ENCODE data around the gene INTS11. TPM values are rescaled to one million over a fixed set of nuclear protein-coding genes. Genes with fewer than 3 reads are reported as not detected.

The INTS11 gene
- total RNA-seq, 1 experiment from 2014 or later = 139 TPM

GRCh38 chr1:1318131-1318652, 6.3 kb downstream of the INTS11 start:
- no peaks in the 10 kb centered on the region for H3K23me2 ChIP-seq (ENCODE audit: insufficient read length, low read depth, low read length, poor library complexity, severe bottlenecking)
- H3K9ac ChIP-seq (ENCODE audit: extremely low read depth, insufficient read length, low read length) = no peak overlapping the region
- H2BK12ac ChIP-seq (ENCODE audit: insufficient read length, low read depth, low read length) = no peak overlapping the region
- H4K91ac ChIP-seq (ENCODE audit: insufficient read length, low read depth, low read length) = no peak overlapping the region
- peaks cover 8% of the 10 kb centered on the region for H3K79me1 ChIP-seq (ENCODE audit: insufficient read depth, low read depth, low read length, poor library complexity, severe bottlenecking)
- no peak overlapping the region for H2BK15ac ChIP-seq (ENCODE audit: low read depth, low read length)
- Mint-ChIP-seq H3K9me3 (no peaks in the 10 kb centered on the region), H3K27ac (no peak overlapping the region), H3K36me3 (ENCODE audit: insufficient read depth in 1 of 3, low read depth in 3 of 3) (peaks cover 18 to 64% (median 55%) of the 10 kb centered on the region in 3 experiments; a peak in 6 of 7 replicates), H3K27me3 (ENCODE audit: low read depth) (no peaks in the 10 kb centered on the region), H3K4me1 (peaks cover 8 to 23% of the 10 kb centered on the region in 2 experiments), H3K4me3 (no peak overlapping the region; a peak in 1 of 5 replicates)
- H4K20me1 ChIP-seq (ENCODE audit: control insufficient read depth, insufficient read depth, insufficient read length) = peaks cover 5% of the 10 kb centered on the region
- WGBS (ENCODE audit: extremely low coverage, insufficient read length, low lambda C conversion rate) = no CpG with 5 or more reads among the region's 9 CpGs
- H3T11ph ChIP-seq (ENCODE audit: low read length) = no peak overlapping the region
- no peak for TF ChIP-seq CTCF (conservative IDR thresholded peaks at IDR 0.05)
- H3K27me3 ChIP-seq (ENCODE audit: insufficient read depth, low read length) = no peaks in the 10 kb centered on the region
- no peak overlapping the region for H3K23ac ChIP-seq (ENCODE audit: insufficient read length, low read depth, low read length)
- H3K56ac ChIP-seq (ENCODE audit: insufficient read length, low read depth, low read length) = no peak overlapping the region
- no peak overlapping the region for H2AK5ac ChIP-seq (ENCODE audit: insufficient read length, low read length)
- H3K27ac ChIP-seq (ENCODE audit: insufficient read length, low read depth, low read length) = no peak overlapping the region
- H3K14ac ChIP-seq (ENCODE audit: insufficient read depth, low read length) = no peak overlapping the region
- no peak overlapping the region for H4K8ac ChIP-seq (replicated peaks; ENCODE audit: insufficient read length, low read depth, low read length)
- H2BK120ac ChIP-seq (ENCODE audit: low read depth, low read length, poor library complexity, severe bottlenecking) = no peak overlapping the region
- no peaks in the 10 kb centered on the region; the same call in 1 of the 2 replicates for H3K4me1 ChIP-seq (ENCODE audit: insufficient read depth, low read length)
- no peak overlapping the region for H4K5ac ChIP-seq (ENCODE audit: insufficient read length, low read depth, low read length)
- peaks cover 10% of the 10 kb centered on the region; the same call in 1 of the 2 replicates for H3K79me2 ChIP-seq (ENCODE audit: insufficient read depth, low read length)
- no peaks in the 10 kb centered on the region for H3K9me3 ChIP-seq (ENCODE audit: control insufficient read depth, low read depth, low read length)
- no peak for DNase-seq
- no peak overlapping the region for H3K4me2 ChIP-seq (ENCODE audit: insufficient read depth, insufficient read length, low read length)
- no peak overlapping the region for H2BK5ac ChIP-seq (ENCODE audit: insufficient read length, low read length)
- no peak overlapping the region for H3K18ac ChIP-seq (ENCODE audit: insufficient read length, low read depth, low read length)
- no peak overlapping the region for H2AFZ ChIP-seq (ENCODE audit: low read length)
- no peak overlapping the region for H3K4ac ChIP-seq (ENCODE audit: low read depth, low read length)
- no peak overlapping the region for H2BK20ac ChIP-seq (ENCODE audit: low read depth, low read length, poor library complexity, severe bottlenecking)
